ENCODE results near the gene BUB3.

DNA sequence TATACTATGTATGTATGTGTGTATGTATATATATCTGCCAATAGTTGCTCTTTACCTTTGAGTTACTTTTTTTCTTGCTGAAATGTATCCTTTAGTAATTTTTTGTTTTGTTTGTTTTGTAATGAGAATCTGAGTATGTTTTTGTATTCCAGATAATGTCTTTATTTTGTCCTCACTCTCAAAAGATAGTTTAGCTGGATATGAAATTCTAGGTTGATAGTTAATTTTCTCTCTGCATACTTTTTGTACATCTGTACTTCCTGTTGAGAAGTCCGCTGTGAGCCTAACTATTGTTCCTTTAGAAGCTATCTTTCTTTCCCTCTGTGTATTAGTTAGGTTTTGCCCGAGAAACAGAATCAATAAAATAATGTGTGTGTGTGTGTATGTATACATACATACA, 29.5 kb downstream of the BUB3 start:
- TF ChIP-seq, protein P1, sequence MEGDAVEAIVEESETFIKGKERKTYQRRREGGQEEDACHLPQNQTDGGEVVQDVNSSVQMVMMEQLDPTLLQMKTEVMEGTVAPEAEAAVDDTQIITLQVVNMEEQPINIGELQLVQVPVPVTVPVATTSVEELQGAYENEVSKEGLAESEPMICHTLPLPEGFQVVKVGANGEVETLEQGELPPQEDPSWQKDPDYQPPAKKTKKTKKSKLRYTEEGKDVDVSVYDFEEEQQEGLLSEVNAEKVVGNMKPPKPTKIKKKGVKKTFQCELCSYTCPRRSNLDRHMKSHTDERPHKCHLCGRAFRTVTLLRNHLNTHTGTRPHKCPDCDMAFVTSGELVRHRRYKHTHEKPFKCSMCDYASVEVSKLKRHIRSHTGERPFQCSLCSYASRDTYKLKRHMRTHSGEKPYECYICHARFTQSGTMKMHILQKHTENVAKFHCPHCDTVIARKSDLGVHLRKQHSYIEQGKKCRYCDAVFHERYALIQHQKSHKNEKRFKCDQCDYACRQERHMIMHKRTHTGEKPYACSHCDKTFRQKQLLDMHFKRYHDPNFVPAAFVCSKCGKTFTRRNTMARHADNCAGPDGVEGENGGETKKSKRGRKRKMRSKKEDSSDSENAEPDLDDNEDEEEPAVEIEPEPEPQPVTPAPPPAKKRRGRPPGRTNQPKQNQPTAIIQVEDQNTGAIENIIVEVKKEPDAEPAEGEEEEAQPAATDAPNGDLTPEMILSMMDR (IDR thresholded peaks at IDR 0.05) = no peak
- TF ChIP-seq POLR2A (IDR thresholded peaks at IDR 0.05) = no peak

Measured in sigmoid colon (tissue), 3 donors.